Glutamatergic neuron (in vitro differentiated cells): ENCODE measurements around the gene PAGE5. TPM values are rescaled to one million over a fixed set of nuclear protein-coding genes. Genes with fewer than 3 reads are reported as not detected.

Experiments used
- DNase-seq: peaks from one replicate; pipeline ENCODE4 v3.0.0; 2022
- H3K27ac Mint-ChIP-seq: one replicate; pipeline ENCODE4 v1.8.0; 2020; ENCODE audit warnings: mild to moderate bottlenecking, mixed read lengths, inconsistent platforms; ENCODE audit not compliant: unreplicated experiment
- H3K27me3 Mint-ChIP-seq: one replicate; pipeline ENCODE4 v1.8.0; 2020; ENCODE audit warnings: mild to moderate bottlenecking, moderate library complexity, mixed read lengths, inconsistent platforms; ENCODE audit not compliant: unreplicated experiment
- H3K36me3 Mint-ChIP-seq: one replicate; pipeline ENCODE4 v1.8.0; 2020; ENCODE audit warnings: mild to moderate bottlenecking, mixed read lengths, inconsistent platforms; ENCODE audit not compliant: unreplicated experiment
- H3K4me1 Mint-ChIP-seq: one replicate; pipeline ENCODE4 v1.8.0; 2020; ENCODE audit warnings: mild to moderate bottlenecking, low read depth, mixed read lengths, inconsistent platforms; ENCODE audit not compliant: unreplicated experiment
- H3K4me3 Mint-ChIP-seq: one replicate; pipeline ENCODE4 v1.8.0; 2020; ENCODE audit warnings: mild to moderate bottlenecking, mixed read lengths, inconsistent platforms; ENCODE audit not compliant: unreplicated experiment
- H3K9me3 Mint-ChIP-seq: one replicate; pipeline ENCODE4 v1.8.0; 2020; ENCODE audit warnings: mild to moderate bottlenecking, moderate library complexity, mixed read lengths, inconsistent platforms; ENCODE audit not compliant: unreplicated experiment
- CTCF ChIP-seq: fragments of 200-600 bp; sonication (generic); IDR thresholded peaks from one replicate; pipeline ENCODE4 v1.5.0; 2021; ENCODE audit not compliant: partially characterized antibody, unreplicated experiment
- total RNA-seq: library from RNA; stranded (reverse); fragmentation: NEBNext Ultra II Directional; extraction: Animal tissue kit (Norgen Biotek cat#: 25700); gene quantifications from one replicate; pipeline ENCODE4 v1.2.1, GENCODE V29; 2021; ENCODE audit not compliant: unreplicated experiment

Gene PAGE5
- total RNA-seq, 1 donor from 2014 or later = not detected

- Mint-ChIP-seq H3K27ac (no peak overlapping the region), H3K9me3 (no peaks in the 10 kb centered on the region)
- TF ChIP-seq CTCF = no peak
Measured at GRCh38 chrX:55260806-55261205, 40.7 kb downstream of the PAGE5 start.

GRCh38 chrX:55264816-55265215 lies 44.7 kb downstream of the PAGE5 start, which contains the start of gene PAGE3:
TSS of gene PAGE3 (minus strand) at chrX:55264916. CDS start at chrX:55263903, 1,013 bp downstream.
- H3K9me3 Mint-ChIP-seq = no peaks in the 10 kb centered on the region
- H3K4me3 Mint-ChIP-seq = no peak within 1 kb of the TSS

More at GRCh38 chrX:55260806-55261205, 40.7 kb downstream of the PAGE5 start:
- H3K4me3 Mint-ChIP-seq = no peak overlapping the region
- no peaks in the 10 kb centered on the region for H3K4me1 Mint-ChIP-seq
- H3K36me3 Mint-ChIP-seq = no peaks in the 10 kb centered on the region
- DNase-seq = no peak
- no peaks in the 10 kb centered on the region for H3K27me3 Mint-ChIP-seq

More at GRCh38 chrX:55264816-55265215, 44.7 kb downstream of the PAGE5 start, which contains the start of gene PAGE3:
- Mint-ChIP-seq H3K27ac (no peak within 1 kb of the TSS), H3K27me3 (no peaks in the 10 kb centered on the region), H3K4me1 (no peaks in the 10 kb centered on the region), H3K36me3 (no peaks in the 10 kb centered on the region)
- DNase-seq = no peak
- no peak for TF ChIP-seq CTCF

Other genes starting within 250 kb of the PAGE5 start
- 1.1 TPM for gene PFKFB1, start 226.2 kb upstream of the PAGE5 start, total RNA-seq
- gene APEX2, start 220.0 kb upstream of the PAGE5 start, total RNA-seq = 6.2 TPM
- gene ALAS2, start 189.4 kb upstream of the PAGE5 start, total RNA-seq = not detected
- gene PAGE2B, start 145.3 kb upstream of the PAGE5 start, total RNA-seq = not detected
- gene PAGE2, start 131.3 kb upstream of the PAGE5 start, total RNA-seq = not detected
- gene PAGE3, start 44.6 kb downstream of the PAGE5 start, total RNA-seq = not detected
- gene MAGEH1, start 231.8 kb downstream of the PAGE5 start, total RNA-seq = 29.8 TPM